ENCODE data around the gene MST1R.

MST1R gene

DNA sequence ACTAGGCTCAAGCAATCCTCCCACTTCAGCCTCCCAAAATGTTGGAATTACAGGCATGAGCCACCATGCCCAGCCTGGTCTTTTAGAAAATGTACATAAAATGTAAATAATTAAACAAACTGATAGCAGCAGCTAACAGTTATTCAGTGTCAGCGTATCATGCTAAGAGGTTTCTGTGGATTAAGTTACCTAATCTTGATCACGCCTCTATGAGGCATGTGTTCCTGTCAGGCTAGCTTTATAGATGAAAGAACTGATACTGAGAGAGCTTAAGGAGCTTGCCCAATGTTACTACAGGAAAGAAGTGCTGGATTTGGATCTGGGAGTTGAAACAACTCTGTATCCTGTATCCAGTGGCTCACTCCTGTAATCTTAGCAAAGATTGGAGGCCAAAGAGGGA lies 11.2 kb upstream of the MST1R start:
- peaks cover 4% of the 10 kb centered on the region for H3K4me1 Mint-ChIP-seq
- peaks cover 8% of the 10 kb centered on the region for H3K36me3 Mint-ChIP-seq (ENCODE audit: low read depth)
- no peaks in the 10 kb centered on the region for H3K9me3 Mint-ChIP-seq
- no peak overlapping the region for H3K4me3 Mint-ChIP-seq
- no peak for DNase-seq
- TF ChIP-seq, protein P1, sequence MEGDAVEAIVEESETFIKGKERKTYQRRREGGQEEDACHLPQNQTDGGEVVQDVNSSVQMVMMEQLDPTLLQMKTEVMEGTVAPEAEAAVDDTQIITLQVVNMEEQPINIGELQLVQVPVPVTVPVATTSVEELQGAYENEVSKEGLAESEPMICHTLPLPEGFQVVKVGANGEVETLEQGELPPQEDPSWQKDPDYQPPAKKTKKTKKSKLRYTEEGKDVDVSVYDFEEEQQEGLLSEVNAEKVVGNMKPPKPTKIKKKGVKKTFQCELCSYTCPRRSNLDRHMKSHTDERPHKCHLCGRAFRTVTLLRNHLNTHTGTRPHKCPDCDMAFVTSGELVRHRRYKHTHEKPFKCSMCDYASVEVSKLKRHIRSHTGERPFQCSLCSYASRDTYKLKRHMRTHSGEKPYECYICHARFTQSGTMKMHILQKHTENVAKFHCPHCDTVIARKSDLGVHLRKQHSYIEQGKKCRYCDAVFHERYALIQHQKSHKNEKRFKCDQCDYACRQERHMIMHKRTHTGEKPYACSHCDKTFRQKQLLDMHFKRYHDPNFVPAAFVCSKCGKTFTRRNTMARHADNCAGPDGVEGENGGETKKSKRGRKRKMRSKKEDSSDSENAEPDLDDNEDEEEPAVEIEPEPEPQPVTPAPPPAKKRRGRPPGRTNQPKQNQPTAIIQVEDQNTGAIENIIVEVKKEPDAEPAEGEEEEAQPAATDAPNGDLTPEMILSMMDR (IDR thresholded peaks at IDR 0.05), result no peak
- H3K27ac Mint-ChIP-seq, result no peak overlapping the region
- peaks cover 34% of the 10 kb centered on the region for H3K27me3 Mint-ChIP-seq (ENCODE audit: low read depth, poor library complexity)

DNA sequence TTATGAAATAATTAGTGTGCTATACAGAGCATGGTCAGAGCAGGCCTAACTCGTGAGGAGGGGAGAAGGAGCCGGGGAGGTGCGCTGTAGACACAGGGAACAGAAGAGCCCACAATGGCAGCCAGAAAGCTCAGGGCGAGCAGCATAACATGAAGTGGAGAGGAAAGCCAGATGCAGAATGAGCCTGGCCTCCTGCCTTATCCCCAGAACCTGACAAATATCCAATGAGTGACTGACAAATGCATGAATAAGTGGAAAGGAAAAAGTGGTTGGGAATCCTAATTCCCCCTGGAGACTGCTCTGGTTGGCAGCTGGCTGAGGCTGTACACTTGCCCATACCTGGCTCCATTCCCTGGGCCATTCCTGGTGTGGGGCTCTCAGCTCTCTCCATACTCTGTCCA lies 9.2 kb upstream of the MST1R start:
- Mint-ChIP-seq H3K9me3 (no peaks in the 10 kb centered on the region), H3K27ac (no peak overlapping the region), H3K4me1 (peaks cover 4% of the 10 kb centered on the region), H3K36me3 (ENCODE audit: low read depth) (peaks cover 10% of the 10 kb centered on the region), H3K27me3 (ENCODE audit: low read depth, poor library complexity) (peaks cover 46% of the 10 kb centered on the region), H3K4me3 (no peak overlapping the region)
- TF ChIP-seq, protein P1 (IDR thresholded peaks at IDR 0.05), result no peak
- no peak for DNase-seq

DNA sequence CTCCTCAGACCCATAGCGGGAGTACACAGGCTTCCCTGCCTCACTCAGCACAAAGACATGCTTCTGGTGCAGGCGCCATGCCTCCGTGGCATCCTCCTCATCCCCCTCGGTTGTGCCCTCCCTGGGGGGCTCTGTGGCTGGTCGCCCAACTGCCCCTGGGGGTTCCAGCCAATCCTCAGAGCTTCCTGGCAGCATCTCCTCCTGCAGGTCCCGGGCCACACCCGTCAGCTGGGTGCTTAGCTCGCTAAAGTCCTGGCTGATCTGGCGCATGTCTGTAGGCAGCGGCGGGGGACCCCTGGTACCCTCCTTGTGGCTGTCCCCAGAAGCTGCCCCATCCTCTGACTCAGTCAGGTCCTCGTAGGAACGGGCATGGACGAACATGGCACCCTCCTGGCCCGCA lies 7.9 kb upstream of the MST1R start:
- DNase-seq, result no peak
- no peak overlapping the region for H3K27ac Mint-ChIP-seq
- H3K27me3 Mint-ChIP-seq (ENCODE audit: low read depth, poor library complexity), result peaks cover 45% of the 10 kb centered on the region
- peaks cover 10% of the 10 kb centered on the region for H3K36me3 Mint-ChIP-seq (ENCODE audit: low read depth)
- peaks cover 4% of the 10 kb centered on the region for H3K4me1 Mint-ChIP-seq
- TF ChIP-seq, protein P1 (IDR thresholded peaks at IDR 0.05), result no peak
- no peak overlapping the region for H3K4me3 Mint-ChIP-seq
- no peaks in the 10 kb centered on the region for H3K9me3 Mint-ChIP-seq

DNA sequence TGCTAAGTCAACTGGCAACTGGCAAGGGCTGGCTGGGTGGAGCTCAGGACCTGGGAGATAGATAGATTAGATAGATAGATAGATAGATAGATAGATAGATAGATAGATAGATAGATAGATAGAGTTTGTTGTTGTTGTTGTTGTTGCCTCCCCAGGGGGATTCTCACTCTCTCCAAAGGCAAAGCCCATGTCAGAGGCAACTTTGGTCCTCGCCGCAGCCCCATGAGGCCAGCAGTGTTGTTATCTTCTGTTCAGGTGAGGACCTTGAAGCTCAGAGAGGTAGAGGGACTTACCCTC lies 7.4 kb upstream of the MST1R start:
- Mint-ChIP-seq H3K4me1 (peaks cover 6% of the 10 kb centered on the region), H3K27me3 (ENCODE audit: low read depth, poor library complexity) (peaks cover 46% of the 10 kb centered on the region), H3K36me3 (ENCODE audit: low read depth) (peaks cover 10% of the 10 kb centered on the region), H3K4me3 (no peak overlapping the region), H3K9me3 (no peaks in the 10 kb centered on the region), H3K27ac (no peak overlapping the region)
- DNase-seq, result no peak
- TF ChIP-seq, protein P1 (IDR thresholded peaks at IDR 0.05), result no peak

DNA sequence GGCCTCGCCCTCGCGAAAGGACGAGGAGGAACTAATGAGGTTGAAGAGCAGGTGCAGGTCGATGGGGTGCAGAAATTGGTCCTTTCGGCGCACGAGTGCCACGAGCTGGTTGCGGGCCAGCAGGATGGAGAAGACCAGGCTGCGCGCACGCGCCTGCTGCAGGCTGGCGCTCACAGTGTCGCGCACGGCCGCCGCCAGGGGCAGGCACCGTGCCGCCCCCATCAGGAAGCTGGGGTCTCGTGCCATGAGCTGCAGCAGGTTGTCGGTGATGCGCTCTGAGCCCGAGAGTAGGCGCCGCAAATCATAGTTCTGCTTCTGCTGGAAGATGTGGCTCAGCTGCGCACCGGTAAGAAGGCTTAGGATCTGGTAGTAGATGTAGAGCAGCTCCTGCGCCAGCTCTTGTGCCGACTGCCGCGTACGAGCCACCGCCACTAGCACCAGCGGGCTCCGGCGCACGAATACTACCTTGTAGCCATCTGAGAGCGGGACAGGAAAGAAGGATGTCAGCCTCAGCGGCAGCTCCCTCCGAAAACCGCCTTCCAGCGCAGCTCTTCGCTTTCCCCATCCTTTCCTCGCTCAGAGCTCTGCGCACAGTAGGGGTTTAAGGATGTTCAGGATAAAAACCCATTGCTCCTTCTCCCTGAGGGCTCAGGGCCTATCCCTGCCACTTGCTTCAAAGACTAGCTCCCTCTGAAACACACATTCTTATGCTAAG lies 6.9 kb upstream of the MST1R start:
- DNase-seq, result peak; percentile 54
- peaks cover 11% of the 10 kb centered on the region for H3K4me1 Mint-ChIP-seq
- H3K9me3 Mint-ChIP-seq, result no peaks in the 10 kb centered on the region
- H3K27ac Mint-ChIP-seq, result no peak overlapping the region
- TF ChIP-seq, protein P1 (IDR thresholded peaks at IDR 0.05), result peak; percentile 18
- peak overlapping the region; percentile 60 for H3K4me3 Mint-ChIP-seq
- H3K27me3 Mint-ChIP-seq (ENCODE audit: low read depth, poor library complexity), result peaks cover 48% of the 10 kb centered on the region
- peaks cover 10% of the 10 kb centered on the region for H3K36me3 Mint-ChIP-seq (ENCODE audit: low read depth)

Measured in nephron progenitor cell (in vitro differentiated cells).